Measurements from ENCODE around the gene EYA3.
"Not testable (repeated sequence)": the region's sequence is repeated elsewhere in the genome, so short reads cannot be mapped to it uniquely, and the experiment has no call there.

DNA sequence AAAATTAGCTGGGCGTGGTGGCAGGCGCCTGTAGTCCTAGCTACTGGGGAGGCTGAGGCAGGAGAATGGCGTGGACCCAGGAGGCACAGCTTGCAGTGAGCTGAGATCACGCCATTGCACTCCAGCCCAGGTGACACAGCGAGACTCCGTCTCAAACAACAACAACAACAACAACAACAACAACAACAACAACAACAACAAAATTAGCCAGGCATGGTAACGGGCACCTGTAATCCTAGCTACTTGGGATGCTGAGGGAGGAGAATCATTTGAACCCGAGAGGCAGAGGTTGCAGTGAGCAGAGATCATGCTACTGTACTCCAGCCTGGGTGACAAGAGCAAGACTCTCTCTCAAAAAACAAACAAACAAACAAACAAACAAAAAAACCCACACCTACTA is 85.3 kb downstream of the EYA3 start:
- TF ChIP-seq, protein P1, sequence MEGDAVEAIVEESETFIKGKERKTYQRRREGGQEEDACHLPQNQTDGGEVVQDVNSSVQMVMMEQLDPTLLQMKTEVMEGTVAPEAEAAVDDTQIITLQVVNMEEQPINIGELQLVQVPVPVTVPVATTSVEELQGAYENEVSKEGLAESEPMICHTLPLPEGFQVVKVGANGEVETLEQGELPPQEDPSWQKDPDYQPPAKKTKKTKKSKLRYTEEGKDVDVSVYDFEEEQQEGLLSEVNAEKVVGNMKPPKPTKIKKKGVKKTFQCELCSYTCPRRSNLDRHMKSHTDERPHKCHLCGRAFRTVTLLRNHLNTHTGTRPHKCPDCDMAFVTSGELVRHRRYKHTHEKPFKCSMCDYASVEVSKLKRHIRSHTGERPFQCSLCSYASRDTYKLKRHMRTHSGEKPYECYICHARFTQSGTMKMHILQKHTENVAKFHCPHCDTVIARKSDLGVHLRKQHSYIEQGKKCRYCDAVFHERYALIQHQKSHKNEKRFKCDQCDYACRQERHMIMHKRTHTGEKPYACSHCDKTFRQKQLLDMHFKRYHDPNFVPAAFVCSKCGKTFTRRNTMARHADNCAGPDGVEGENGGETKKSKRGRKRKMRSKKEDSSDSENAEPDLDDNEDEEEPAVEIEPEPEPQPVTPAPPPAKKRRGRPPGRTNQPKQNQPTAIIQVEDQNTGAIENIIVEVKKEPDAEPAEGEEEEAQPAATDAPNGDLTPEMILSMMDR (IDR thresholded peaks at IDR 0.05; ENCODE audit: low read depth, low read length), result not testable (repeated sequence)
- TF ChIP-seq, protein P2, sequence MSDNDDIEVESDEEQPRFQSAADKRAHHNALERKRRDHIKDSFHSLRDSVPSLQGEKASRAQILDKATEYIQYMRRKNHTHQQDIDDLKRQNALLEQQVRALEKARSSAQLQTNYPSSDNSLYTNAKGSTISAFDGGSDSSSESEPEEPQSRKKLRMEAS (IDR thresholded peaks at IDR 0.05; ENCODE audit: low read depth, low read length), result not testable (repeated sequence)
- not testable (repeated sequence) for TF ChIP-seq POLR2A (IDR thresholded peaks at IDR 0.05; ENCODE audit: extremely low read depth, insufficient read length); MYC (IDR thresholded peaks at IDR 0.05; ENCODE audit: low read depth, low read length)
